Endodermal cell (in vitro differentiated cells): ENCODE data around the gene FAM120AOS. TPM values are rescaled to one million over a fixed set of nuclear protein-coding genes. Genes with fewer than 3 reads are reported as not detected.

Experiments used
- DNase-seq: peaks from one replicate; pipeline ENCODE4 v3.0.0-alpha.2; 2017
- H3K27ac ChIP-seq: 2 replicates; pipeline ENCODE4 v1.5.1; 2013; ENCODE audit warnings: mild to moderate bottlenecking, low read depth, low read length, moderate library complexity
- H3K27me3 ChIP-seq: 2 replicates; pipeline ENCODE4 v1.6.1; 2013; ENCODE audit warnings: mild to moderate bottlenecking, low read length, moderate library complexity; ENCODE audit not compliant: insufficient read depth, control insufficient read depth, poor library complexity, severe bottlenecking
- H3K36me3 ChIP-seq: 2 replicates; pipeline ENCODE4 v1.7.0; 2013; ENCODE audit warnings: mild to moderate bottlenecking, low read length, moderate library complexity; ENCODE audit not compliant: control insufficient read depth, insufficient read depth
- H3K4me1 ChIP-seq: one replicate; pipeline ENCODE4 v1.7.0; 2013; ENCODE audit warnings: low read length; ENCODE audit not compliant: control insufficient read depth, insufficient read depth
- H3K4me3 ChIP-seq: 2 replicates; pipeline ENCODE4 v1.5.1; 2013; ENCODE audit warnings: mild to moderate bottlenecking, low read length, moderate library complexity
- H3K9ac ChIP-seq: 2 replicates; pipeline ENCODE4 v1.6.1; 2013; ENCODE audit warnings: mild to moderate bottlenecking, low read length, moderate library complexity; ENCODE audit not compliant: poor library complexity, severe bottlenecking; ENCODE audit errors: extremely low read depth
- H3K9me3 ChIP-seq: 2 replicates; pipeline ENCODE4 v1.6.1; 2013; ENCODE audit warnings: mild to moderate bottlenecking, low read length, moderate library complexity; ENCODE audit not compliant: control insufficient read depth
- H3K27ac Mint-ChIP-seq: 2 replicates; pipeline ENCODE4 v1.8.0; 2020; ENCODE audit warnings: mixed read lengths
- H3K27me3 Mint-ChIP-seq: 2 replicates; pipeline ENCODE4 v1.8.0; 2021; ENCODE audit warnings: mild to moderate bottlenecking, mixed read lengths; ENCODE audit not compliant: insufficient read depth
- H3K36me3 Mint-ChIP-seq: 2 replicates; pipeline ENCODE4 v1.8.0; 2020; ENCODE audit warnings: low read depth, mixed read lengths
- H3K4me1 Mint-ChIP-seq: 2 replicates; pipeline ENCODE4 v1.8.0; 2020; ENCODE audit warnings: mixed read lengths
- H3K4me3 Mint-ChIP-seq: 2 replicates; pipeline ENCODE4 v1.8.0; 2020; ENCODE audit warnings: mild to moderate bottlenecking, moderate library complexity, mixed read lengths
- H3K9me3 Mint-ChIP-seq: 2 replicates; pipeline ENCODE4 v1.8.0; 2020; ENCODE audit warnings: mild to moderate bottlenecking, mixed read lengths
- WGBS, 2 experiments: methylation state at CpG; one replicate each; pipeline versions ENCODE4 v1.1.5 to v1.1.7; 2013; ENCODE audit warnings: missing lambda C conversion rate in 2 of 2, mixed read lengths in 1 of 2; ENCODE audit not compliant: insufficient coverage in 1 of 2, insufficient read length in 1 of 2; 5-methylcytosine and 5-hydroxymethylcytosine counted together
- long read RNA-seq, 4 experiments: library from polyadenylated mRNA in 2 of 4; library from RNA in 1 of 4; library from capped mRNA in 1 of 4; stranded (forward) in 3 of 4; unstranded in 1 of 4; transcript quantifications; one replicate each; pipeline ENCODE4 v2.0.0, GENCODE V29; 2020 to 2021; ENCODE audit warnings: inconsistent platforms in 1 of 4
- polyA plus RNA-seq, 2 experiments: library from polyadenylated mRNA; stranded (reverse); fragments of 50-300 nt; gene quantifications; one replicate each; pipeline ENCODE4 v1.2.3, GENCODE V29; 2013
- total RNA-seq, 2 donors: library from RNA; stranded (reverse); fragmentation: NEBNext Ultra II Directional in 1 of 2; extraction: Animal tissue kit (Norgen Biotek cat#: 25700) in 1 of 2; gene quantifications; 2 replicates in 1 of 2; 3 replicates in 1 of 2; pipeline ENCODE4 v1.2.1, GENCODE V29; 2021
- TF ChIP-seq, protein P1 (sequence below): fragments of 200-600 bp; sonication (generic); conservative IDR thresholded peaks from 2 replicates; pipeline ENCODE4 v1.5.0; 2021; ENCODE audit warnings: antibody characterized with exemption, mild to moderate bottlenecking

Gene FAM120AOS
- 10 to 100 TPM; 44.9 to 47.0 TPM for total RNA-seq
- 41.7 TPM for polyA plus RNA-seq (2013, experiment 1 of 2)
- polyA plus RNA-seq (2013, experiment 2 of 2), result 35.4 TPM
- long read RNA-seq, experiment 1, full-length matches to known transcripts, result 22 of 32 reads
- long read RNA-seq, experiment 1, partial matches to known transcripts, result 2 of 32 reads
- long read RNA-seq, experiment 1, other reads (novel, unspliced or antisense), result 8 of 32 reads
- long read RNA-seq, experiment 2, full-length matches to known transcripts, result 85 of 102 reads
- long read RNA-seq, experiment 2, partial matches to known transcripts, result 5 of 102 reads
- long read RNA-seq, experiment 2, other reads (novel, unspliced or antisense), result 12 of 102 reads
- long read RNA-seq, experiment 3, full-length matches to known transcripts, result 88 of 105 reads
- long read RNA-seq, experiment 3, partial matches to known transcripts, result 7 of 105 reads
- long read RNA-seq, experiment 3, other reads (novel, unspliced or antisense), result 10 of 105 reads
- long read RNA-seq, experiment 4, partial matches to known transcripts, result 0 of 7 reads
- long read RNA-seq, experiment 4, other reads (novel, unspliced or antisense), result 3 of 7 reads

DNA sequence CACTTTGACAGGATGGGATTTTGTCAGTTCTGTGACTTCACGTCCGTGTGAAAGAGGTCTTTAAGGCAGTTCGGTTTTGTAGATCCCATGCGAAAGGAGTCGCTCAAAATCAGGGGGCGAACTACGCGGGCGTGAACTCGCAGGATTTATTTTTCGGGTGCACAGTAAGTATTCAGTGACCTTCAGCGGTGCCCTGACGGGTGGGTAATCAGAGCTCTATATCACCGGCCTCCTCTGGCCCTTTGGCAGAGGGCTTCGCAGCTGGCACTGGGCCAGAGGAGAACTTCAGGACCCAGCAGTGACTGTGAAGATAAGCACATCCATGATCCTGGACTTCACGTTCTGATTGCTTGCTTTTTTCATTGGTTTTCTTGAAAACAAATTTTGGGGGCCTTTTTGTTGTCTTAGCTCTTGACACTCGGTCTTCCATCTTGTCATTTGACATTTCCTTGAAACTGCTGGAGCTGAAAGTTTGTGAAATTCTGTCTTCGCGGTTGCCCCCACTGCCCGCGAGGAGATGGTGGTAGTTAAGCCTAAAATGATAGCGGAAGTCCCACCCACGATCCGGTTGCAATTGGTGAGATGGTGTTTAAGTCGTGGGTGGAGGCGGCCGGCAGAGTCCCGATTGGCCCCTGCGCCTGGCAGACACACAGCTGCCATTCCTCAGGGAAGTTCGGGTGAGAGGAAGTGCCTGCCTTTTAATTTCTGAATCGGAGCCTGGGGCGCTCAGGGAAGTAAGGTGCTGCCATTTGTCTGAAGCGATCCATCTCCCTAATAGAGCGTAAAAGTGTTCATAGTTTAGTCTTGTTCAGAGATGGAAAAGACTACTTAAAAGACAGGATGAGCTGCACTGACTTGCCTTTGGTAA is at the start of gene FAM120AOS:
FAM120AOS (minus strand) TSS at position 535 of the 868 bp plus-strand sequence. CDS start 872 bp downstream, outside the sequence.
- peak; percentile 96 for DNase-seq
- H3K9me3 Mint-ChIP-seq, result no peaks in the 10 kb centered on the region
- H3K36me3 ChIP-seq, result peaks cover 20% of the 10 kb centered on the region
- H3K4me1 ChIP-seq, result no peaks in the 10 kb centered on the region
- 0 to 2% methylated on average over 17 to 34 of the region's 34 CpGs for WGBS, 2 experiments
- no peaks in the 10 kb centered on the region for H3K27me3 Mint-ChIP-seq
- no peaks in the 10 kb centered on the region for H3K9me3 ChIP-seq
- TF ChIP-seq, protein P1, sequence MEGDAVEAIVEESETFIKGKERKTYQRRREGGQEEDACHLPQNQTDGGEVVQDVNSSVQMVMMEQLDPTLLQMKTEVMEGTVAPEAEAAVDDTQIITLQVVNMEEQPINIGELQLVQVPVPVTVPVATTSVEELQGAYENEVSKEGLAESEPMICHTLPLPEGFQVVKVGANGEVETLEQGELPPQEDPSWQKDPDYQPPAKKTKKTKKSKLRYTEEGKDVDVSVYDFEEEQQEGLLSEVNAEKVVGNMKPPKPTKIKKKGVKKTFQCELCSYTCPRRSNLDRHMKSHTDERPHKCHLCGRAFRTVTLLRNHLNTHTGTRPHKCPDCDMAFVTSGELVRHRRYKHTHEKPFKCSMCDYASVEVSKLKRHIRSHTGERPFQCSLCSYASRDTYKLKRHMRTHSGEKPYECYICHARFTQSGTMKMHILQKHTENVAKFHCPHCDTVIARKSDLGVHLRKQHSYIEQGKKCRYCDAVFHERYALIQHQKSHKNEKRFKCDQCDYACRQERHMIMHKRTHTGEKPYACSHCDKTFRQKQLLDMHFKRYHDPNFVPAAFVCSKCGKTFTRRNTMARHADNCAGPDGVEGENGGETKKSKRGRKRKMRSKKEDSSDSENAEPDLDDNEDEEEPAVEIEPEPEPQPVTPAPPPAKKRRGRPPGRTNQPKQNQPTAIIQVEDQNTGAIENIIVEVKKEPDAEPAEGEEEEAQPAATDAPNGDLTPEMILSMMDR, result no peak
- H3K4me3 Mint-ChIP-seq, result peak within 1 kb of the TSS; percentile 69
- H3K9ac ChIP-seq, result peak within 1 kb of the TSS; percentile 69
- peak within 1 kb of the TSS; percentile 31 for H3K27ac Mint-ChIP-seq
- H3K36me3 Mint-ChIP-seq, result peaks cover 15% of the 10 kb centered on the region
- H3K27me3 ChIP-seq, result no peaks in the 10 kb centered on the region
- peak within 1 kb of the TSS; percentile 84 for H3K27ac ChIP-seq
- peaks cover 6% of the 10 kb centered on the region for H3K4me1 Mint-ChIP-seq
- H3K4me3 ChIP-seq, result peak within 1 kb of the TSS; percentile 94

DNA sequence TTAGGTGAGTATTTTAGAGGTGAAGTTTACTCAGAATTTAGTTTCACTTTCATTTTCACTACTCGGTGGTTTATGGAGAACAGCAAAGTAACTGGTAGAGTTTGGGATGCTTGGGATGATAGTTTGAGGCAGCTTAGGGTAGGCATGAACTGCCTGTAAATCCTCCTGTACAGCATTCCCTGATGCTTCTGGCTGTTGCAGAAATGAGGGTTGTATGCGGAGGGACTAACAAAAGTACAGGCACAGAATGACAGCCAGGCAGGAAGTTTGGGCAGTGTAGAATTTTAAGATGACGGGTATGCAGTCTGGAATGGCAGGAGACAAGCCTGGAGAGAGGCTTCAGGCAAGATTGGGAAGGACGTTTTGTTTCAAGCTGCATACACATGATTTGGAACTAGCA is 48.0 kb upstream of the FAM120AOS start:
- peaks cover 72% of the 10 kb centered on the region for H3K36me3 ChIP-seq
- Mint-ChIP-seq H3K36me3 (peaks cover 69% of the 10 kb centered on the region), H3K9me3 (no peaks in the 10 kb centered on the region), H3K27ac (no peak overlapping the region), H3K4me1 (no peaks in the 10 kb centered on the region), H3K4me3 (no peak overlapping the region), H3K27me3 (no peaks in the 10 kb centered on the region)
- no peak overlapping the region for H3K9ac ChIP-seq
- H3K4me3 ChIP-seq, result no peak overlapping the region
- H3K9me3 ChIP-seq, result no peaks in the 10 kb centered on the region
- no peaks in the 10 kb centered on the region for H3K27me3 ChIP-seq
- DNase-seq, result no peak
- no peak overlapping the region for H3K27ac ChIP-seq
- TF ChIP-seq, protein P1, result no peak
- no peaks in the 10 kb centered on the region for H3K4me1 ChIP-seq
- 92 to 95% methylated on average over 2 to 4 of the region's 4 CpGs for WGBS, 2 experiments

DNA sequence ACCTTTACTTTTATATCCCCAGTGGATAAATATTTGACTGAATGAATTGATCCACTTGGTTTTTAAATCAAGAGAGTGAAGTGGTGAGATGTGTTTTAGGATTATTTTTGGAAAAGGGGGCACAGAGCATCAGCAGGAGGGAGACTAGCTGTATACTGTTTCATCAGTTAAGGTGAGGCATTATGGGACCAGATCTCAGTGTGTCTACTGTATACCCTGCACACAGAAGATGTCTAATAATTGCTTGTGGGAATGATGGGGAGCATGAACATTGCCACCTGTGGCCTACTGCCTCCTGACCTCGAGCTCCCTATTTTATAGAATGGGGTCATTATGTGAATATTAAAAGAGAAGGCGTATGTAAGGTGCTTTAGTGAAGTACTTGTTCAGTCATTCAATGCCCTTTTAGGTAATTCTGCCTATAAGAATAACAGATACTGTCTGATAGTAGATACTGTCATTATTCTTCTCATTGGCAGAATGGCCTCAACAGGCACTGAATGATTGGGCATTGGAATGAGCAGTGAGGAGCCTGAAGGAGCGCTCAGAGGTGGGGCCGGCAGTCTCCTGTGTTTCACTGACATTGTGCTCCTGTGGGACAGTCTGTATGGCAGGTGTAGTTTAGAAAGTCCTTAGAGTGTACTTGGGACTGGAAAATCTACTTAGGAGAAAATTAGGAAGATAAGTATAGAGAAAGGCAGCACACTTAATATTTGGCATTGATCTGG is 47.4 kb upstream of the FAM120AOS start:
- no peak overlapping the region for H3K27ac Mint-ChIP-seq
- TF ChIP-seq, protein P1, result no peak
- Histone ChIP-seq H3K9me3 (no peaks in the 10 kb centered on the region), H3K27me3 (no peaks in the 10 kb centered on the region), H3K4me3 (no peak overlapping the region), H3K9ac (no peak overlapping the region), H3K36me3 (peaks cover 78% of the 10 kb centered on the region), H3K27ac (no peak overlapping the region), H3K4me1 (no peaks in the 10 kb centered on the region)
- DNase-seq, result no peak
- H3K27me3 Mint-ChIP-seq, result no peaks in the 10 kb centered on the region
- H3K4me1 Mint-ChIP-seq, result no peaks in the 10 kb centered on the region
- H3K36me3 Mint-ChIP-seq, result peaks cover 70% of the 10 kb centered on the region
- WGBS, 2 experiments, result 94 to 96% methylated on average over 3 to 4 of the region's 4 CpGs
- no peaks in the 10 kb centered on the region for H3K9me3 Mint-ChIP-seq
- no peak overlapping the region for H3K4me3 Mint-ChIP-seq
